GM18498 (cell line): Measurements from ENCODE around the gene MXRA7.
"Not testable (repeated sequence)": the region's sequence is repeated elsewhere in the genome, so short reads cannot be mapped to it uniquely, and the experiment has no call there.

Experiments
- ATAC-seq: cut with Tn5 transposase; IDR thresholded peaks from one replicate; pipeline ENCODE4 v1.9.1; 2021; ENCODE audit warnings: mild to moderate bottlenecking, moderate library complexity; ENCODE audit not compliant: unreplicated experiment

MXRA7 gene, protein sequence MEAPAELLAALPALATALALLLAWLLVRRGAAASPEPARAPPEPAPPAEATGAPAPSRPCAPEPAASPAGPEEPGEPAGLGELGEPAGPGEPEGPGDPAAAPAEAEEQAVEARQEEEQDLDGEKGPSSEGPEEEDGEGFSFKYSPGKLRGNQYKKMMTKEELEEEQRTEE

DNA sequence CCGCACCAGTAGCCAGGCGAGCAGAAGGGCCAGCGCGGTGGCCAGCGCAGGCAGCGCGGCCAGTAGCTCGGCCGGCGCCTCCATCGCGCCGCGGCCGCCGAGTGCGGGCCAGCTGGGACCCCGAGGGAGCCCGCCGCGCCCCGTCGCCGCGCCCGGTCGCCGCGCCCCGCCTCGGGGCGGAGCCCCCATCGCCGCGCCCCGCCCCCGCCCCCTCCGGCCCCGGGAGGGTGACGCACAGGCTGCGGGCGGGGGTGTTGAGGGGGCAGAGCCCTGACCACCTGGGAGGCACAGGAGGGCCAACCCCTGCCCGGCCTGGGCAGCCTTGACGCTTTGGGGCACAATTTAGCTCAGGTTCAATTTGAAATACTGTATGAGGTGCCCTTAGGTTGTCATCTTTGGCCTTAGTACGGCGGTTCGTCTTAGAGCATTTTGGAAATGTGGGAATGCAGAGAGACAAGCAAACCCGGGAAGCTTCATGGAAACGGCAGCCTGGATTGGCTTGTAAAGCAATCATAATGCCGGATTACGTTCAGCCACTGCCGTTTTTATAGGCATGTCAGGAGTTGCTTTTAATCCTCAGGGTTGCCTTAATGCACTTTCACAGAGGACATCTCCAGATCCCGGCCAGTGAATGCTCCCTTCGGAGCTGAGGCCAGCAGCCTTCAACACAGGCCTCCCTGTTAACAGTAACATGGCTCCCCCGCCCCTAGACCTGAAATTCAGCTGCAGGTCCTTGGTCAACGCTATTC is at the start of gene MXRA7:
MXRA7 (minus strand) TSS at position 103 of the 749 bp plus-strand sequence; CDS start at position 84, 19 bp downstream.
- peak; percentile 77 for ATAC-seq

DNA sequence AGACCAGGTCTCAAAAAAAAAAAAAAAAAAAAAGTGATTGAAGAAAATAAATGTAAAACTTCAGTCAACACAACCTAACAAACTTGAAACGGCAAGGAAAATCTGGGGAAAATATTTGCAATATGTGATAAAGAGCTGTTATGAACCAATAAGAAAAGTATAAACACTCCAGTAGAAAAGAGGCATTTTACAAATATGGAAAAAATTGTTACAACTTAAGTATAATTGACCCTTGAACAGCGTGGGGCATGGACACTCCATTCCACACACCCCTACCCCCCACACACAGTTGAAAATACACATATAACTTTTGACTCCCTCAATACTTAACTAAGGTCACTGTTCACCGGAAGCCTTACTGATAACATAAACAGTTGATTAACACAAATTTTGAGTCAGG is 47.8 kb upstream of the MXRA7 start:
- ATAC-seq = no peak

DNA sequence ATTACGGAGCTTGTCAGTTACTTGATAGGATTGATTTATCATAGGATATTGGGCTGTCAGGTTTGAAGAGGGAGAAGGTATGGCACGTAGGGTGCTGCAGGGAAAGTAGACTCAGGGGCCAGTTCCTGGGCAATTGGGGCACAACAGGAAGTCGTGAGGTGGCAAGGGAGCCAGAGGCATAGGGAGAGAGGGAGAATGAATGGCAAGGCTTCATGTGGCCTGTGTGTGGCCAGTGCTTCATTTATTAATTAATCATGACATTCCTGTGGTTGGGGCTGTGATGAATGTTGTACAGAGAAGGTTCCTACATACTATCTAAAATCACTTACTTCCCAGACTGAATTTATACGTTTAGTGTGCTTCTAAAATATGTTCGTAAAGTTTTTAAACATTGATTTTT is 46.5 kb upstream of the MXRA7 start:
- no peak for ATAC-seq

DNA sequence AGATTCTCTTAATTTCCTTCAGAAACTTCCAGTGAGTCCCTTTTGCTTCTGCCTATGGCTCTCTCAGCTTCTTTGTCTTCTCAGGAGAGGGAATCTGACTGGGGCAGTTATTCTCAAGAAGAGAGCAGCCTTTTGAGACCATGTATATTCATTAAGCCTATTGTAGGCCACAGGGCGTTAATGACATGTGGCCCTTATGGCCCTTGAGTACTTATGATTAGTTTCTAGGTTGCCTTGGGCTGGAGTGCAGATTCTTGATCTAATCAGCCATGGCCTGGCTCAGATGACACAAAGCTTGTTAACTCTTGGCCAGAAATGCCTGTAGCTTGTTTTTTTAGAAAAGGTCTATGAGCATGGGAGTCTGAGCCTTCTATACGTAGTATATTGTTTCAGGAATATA is 44.5 kb upstream of the MXRA7 start:
- no peak for ATAC-seq

DNA sequence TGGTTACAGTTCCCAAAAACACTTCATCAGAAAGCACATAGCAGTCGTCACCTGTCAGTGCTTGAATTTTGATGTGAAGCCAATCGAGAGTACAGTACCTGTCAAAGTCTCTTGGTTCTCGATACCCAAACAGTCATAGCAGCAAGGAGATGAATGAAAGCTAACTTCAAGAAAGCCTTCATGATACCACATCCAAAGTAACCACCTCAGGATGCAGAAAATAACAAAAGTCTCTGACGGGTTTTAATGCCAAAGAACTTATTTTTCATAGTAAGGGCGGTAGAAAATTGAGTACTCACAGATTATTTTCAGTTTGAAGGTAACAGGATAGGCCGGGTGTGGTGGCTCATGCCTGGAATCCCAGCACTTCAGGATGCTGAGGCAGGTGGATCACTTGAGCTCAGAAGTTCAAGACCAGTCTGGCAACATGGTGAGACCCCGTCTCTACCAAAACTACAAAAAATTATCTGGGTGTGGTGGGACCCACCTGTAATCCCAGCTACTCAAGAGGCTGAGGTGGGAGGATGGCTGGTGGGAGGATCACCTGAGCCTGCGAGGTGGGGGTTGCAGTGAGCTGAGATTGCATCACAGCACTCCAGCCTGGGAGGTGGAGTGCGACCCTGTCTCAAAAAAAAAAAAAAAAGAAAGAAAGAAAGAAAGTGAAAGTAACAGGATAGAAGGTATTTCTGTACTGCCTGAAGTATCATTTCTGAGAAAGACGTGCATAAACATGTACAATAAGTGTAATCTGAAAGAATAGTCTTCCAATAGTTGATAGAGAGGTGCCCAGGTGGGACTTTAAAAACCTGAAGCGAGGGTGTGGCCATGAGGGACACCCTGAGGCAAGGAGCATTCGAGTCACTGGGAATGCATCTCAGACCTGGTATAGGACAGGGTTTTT is 42.5 kb upstream of the MXRA7 start:
- ATAC-seq = no peak

DNA sequence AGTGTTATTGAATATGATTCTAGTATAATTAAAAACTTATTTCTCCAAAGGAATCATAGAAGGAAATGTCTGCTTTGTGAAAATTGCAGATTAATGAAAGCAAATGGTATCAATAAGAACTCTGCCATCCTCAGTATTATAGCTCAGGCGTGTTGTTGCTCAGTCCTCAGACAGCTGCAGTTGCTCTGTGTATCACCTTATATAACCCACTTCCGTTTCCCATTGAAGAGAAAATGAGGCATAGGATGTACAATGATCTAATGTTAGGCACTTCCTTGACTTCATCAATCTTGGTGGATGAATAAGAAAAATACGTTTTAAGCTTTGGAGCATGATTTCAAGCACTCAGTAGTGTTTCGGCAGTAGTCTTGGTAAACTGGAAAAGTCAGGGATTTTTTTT is 41.2 kb upstream of the MXRA7 start:
- no peak for ATAC-seq

DNA sequence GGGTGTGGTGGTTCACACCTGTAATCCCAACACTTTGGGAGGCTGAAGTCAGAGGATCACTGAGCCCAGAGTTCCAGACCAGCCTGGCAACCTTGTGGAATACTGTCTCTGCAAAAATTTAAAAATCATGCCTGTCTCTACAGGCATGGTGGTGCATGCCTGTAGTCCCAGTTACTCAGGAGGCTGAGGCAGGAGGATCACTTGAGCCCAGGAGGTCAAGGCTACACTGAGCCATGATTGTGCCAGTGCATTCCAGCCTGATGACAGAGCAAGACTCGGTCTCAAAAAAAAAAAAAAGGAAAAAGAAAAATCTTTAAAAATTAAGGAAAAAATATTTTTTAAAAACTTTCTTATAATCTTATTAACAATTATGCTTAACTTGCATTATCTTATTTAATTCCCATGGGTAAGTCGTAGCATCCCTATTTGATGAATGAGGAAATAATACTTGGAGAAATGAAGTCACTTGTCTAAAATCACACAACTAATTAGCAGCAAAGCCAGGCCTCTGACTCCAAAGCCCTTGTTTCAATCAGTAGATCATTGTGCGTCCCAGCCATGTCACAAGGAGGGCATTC is 40.7 kb upstream of the MXRA7 start:
- ATAC-seq = no peak

DNA sequence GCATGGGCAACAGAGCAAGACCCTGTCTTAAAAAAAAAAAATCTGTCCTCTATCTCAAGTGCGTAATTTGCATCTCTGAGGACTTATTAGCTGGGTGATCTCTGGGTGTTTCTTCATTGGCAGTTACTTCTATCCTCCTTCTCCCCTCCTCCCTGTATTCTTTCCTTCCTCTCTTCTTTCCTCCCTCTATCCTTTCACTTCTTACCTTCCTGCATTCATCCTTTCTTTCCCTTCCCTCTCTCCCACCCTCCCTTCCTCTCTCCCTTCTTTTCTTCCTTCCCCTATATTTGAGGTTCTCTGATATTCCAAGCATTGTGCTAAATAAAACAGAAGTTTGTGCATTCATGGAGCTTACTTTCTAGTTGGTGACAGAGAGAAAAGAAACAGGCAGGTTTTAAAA is 37.9 kb upstream of the MXRA7 start:
- ATAC-seq = no peak

DNA sequence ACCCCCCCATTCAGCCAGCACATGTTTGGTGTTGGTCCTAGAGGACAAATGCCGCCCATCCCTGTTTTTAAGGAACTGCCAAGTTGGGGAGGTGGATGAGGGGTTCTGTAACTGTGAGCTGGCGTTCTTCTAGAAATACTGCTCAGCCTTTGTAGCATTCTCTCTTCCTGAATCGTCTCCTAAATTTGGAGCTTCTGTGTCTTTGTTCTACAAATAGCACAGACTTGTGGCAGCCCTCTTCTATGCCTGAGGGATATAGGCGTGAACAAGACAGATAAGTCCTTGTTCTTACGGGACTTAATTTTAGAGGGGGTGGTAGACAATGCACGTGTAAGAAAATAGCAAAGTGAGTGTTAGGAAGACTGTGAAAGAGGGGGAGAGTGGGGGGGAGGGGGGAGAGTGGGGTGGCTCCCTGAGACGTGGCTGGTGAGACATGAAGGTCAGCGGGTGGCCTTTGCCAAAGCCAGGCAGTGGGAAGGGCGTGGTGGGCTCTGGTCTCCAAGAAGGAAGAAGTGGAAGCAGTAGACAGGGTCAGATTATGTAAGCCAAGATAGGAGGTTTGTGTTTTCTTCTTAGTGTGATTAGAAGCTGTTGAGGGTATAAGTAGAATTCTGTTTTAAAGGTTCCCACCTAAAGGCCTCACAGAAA is 37.1 kb upstream of the MXRA7 start:
- no peak for ATAC-seq

DNA sequence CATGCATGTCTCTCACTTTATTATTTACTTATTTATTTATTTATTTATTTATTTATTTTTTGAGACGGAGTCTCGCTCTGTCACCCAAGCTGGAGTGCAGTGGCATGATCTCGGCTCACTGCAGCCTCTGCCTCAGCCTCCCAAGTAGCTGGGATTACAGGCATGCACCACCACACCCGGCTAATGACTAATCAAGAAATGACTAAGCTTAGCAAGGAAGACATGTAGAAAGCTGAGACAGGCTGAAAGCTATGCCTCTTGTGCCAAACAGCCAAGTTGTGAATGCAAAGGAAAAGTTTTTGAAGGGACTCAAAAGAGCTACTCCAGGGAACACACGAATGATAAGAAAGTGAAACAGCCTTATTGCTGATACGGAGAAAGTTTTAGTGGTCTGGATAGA is 35.0 kb upstream of the MXRA7 start:
- not testable (repeated sequence) for ATAC-seq

DNA sequence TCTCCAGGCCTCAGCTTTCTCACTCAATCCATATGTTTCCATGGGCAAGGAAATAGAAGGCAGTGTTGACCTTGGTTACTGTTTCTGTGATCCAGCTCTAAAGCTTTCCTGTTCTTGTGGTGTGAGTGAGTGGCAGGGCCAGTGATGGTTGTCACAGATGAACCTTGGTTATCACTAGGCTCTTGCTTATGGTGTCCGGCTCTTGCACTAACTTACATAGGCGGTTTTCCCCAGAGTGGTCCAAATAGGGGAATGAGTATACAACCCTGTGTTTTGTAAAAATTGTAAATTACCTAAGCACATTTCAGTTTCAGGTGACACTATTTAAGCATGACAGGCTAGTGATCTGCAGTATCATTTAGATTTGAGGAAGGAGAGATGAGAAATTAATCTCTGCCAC is 34.0 kb upstream of the MXRA7 start:
- no peak for ATAC-seq

DNA sequence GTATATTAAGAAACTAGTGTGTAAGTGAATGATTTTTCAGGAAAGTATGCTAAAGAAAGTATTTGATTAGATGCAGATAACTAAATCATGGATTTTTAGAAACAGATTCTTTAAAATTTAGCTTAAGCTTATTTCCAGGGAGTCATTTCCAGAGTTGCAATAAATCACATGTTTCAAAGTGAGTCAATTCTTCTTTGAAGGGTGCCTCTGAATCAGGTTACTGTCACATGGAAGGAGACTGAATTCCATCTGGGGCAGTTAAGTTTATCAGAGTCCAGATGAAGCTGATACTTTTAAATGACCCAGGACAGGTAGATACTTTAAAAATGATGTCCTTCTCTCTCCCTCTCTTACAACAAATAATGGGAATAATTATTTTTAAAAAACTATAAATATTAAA is 32.2 kb upstream of the MXRA7 start:
- no peak for ATAC-seq

DNA sequence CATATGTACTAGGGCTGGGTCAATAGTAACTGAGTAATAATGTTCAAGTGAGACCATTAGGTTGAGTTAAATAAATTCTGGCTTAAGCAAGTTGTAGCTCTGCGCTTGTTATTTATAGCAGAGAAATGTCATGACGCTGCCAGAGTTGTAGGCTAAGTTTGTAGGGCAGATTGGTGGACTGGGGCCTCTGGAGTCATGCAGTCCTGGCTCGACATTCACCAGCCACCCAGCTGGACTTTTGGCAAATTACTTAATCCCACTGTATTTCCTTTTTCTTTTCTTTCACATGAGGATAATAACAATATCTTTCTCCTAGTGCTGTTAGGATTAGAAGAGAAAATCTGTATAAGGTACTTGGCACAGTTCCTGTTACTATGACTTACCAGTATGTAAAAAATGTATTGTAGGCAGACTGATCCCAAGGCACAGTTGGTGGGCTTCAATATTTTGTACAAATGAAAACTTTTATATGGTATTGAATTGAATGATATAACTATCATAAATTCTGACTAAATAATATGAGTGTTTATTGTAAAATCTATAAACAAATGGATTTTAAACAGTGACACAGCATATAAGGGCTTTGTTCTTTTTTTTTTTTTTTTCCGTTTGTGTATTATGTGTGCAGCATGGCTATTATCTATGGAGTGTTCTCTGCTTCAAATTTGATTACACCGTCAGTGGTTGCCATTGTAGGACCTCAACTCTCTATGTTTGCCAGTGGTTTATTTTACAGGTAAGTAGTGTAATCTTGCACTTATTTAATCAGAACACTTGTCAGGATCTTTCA is 29.8 kb upstream of the MXRA7 start:
- ATAC-seq = no peak

DNA sequence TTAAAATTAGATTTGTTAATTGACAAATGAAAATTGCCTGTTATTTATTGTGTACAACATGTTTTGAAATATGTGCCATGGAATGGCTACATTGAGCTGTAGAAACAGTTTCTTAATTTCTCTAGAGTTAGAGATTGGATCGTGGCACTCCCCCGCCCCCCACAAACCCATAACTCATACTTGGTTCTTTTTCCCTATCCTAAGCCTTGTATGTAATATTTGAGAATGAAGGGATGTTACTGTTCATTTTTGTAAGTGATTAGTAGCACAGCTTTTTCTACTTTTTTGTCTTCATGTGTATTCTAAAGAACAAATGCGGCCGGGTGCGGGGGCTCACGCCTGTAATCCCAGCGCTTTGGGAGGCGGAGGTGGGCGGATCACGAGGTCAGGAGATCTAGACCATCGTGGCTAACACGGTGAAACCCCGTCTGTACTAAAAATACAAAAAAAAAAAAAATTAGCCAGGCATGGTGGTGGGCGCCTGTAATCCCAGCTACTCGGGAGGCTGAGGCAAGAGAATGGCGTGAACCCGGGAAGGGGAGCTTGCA is 28.9 kb upstream of the MXRA7 start:
- not testable (repeated sequence) for ATAC-seq

DNA sequence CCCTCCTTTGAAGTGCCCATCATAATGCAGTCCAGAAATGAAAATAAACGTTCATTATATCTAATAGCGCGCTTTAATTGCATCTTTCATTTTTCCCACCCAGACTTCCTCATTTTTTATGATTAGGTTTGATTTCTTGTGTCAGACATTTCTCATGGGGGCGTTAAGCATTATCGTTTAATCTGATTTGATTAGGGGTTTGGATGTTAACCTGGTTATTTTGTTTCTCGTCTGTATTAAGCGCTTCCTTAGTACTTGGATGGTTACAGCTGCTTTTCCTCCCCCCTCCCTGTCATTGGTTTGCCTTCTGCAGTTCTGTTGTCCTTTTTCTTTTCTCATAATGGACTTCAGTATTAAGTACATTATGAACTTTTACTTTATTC is 27.7 kb upstream of the MXRA7 start:
- no peak for ATAC-seq

DNA sequence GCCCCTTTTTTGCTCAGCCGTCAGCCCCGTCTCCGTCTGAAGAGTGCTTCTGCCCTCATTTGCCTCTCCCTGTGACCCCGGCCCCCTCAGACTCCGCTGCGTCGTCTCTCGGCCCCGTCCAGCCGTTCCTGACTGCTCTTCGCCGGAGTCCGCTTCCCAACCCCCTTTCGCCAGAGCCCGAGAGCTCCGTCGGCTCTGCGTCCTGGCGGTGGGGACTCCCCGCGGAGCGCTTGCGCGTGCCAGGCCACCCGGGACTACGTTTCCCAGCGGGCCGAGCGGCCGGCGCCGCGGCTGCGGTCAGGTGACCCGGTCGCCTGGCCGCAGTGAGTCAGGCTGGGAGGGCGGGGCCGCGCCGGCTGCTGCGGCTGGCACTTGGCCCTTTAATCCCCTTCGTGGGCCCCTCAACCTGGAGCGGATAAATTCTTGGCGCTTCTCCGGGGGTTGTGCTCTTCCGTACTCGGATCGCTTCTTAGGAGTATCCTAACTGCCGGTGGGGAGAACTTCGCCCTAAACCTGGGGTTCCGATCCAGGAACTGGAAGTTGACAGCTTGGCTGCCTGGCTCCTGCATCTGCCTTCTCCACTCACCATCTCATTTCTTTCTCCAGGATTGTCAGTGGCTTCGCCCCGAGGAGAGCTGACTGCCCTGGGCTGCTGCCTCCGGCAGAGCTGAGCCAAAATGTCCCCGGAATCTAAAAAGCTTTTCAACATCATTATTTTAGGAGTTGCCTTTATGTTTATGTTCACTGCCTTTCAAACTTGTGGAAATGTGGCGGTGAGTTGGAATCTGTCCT is 27.1 kb upstream of the MXRA7 start, which contains the start of gene MFSD11:
MFSD11 (plus strand) TSS at position 444 of the 792 bp plus-strand sequence; CDS start at position 678, 234 bp downstream.
- peak; percentile 67 for ATAC-seq

DNA sequence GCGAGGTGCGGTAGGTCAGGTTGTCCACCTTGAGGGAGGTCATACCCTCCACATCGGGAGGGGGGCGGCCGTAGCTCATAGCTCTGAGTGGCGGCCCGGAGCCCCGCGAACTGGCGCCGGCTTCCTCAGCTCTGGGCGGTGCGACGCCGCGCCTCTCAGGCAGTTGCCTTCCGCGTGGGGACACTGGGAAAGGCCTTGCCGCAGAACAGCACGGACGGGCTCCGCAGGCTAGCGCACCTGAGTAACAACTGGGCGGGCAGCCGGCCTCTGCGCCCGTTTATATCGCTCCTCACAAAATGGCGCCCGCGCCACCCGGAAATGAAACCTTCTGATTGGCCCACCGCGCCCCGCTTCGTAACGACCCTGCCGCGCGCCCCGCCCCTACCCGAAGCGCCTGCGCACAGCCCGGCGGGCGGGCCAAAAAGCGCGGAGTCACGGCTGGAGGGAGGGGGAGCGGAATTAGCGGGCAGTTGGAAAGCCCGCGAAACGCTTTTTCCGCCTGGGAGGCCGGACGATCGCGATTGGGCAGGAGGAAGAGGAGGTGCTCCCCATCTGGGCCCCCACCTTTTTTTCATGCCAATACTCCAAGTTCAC is 26.4 kb upstream of the MXRA7 start, which contains the start of gene SRSF2:
SRSF2 (minus strand) TSS at position 250 of the 594 bp plus-strand sequence; CDS start at position 79, 171 bp downstream.
- ATAC-seq = peak; percentile 65

DNA sequence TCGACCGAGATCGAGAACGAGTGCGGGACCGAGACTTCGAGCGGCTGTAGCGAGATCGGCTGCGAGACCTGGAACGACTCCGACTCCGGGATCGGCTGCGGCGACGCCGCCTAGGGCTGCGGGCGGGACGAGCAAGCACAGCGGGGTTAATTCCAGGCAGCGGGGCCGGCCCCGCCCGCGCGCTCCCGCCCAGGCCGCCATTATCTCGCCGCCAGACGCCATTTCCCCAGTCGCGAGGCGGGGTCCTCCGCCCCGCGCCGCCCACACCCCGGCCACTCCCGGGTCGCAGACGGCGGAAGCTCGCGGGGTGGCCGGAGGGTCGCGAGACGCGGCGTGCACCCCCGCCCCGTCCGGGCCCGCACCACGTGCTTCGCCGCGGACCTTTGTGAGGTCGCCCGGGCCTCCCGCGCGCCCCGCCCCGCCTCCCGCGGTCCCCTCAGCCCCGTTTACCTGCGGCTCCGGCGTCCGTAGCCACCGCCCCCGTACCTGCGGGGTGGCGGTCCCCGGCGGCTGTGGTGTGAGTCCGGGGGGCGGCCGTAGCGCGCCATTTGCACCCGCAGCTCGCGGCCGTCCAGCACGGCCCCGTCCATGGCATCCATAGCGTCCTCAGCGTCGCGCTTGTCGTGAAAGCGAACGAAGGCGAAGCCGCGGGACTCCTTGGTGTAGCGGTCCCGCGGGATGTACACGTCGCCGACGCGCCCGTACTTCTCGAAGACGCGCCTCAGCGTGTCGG is 25.8 kb upstream of the MXRA7 start:
- peak; percentile 27 for ATAC-seq
